Breast epithelium (tissue), 3 donors: ENCODE results near the gene KAT6B.

Experiments used
- CTCF ChIP-seq, 3 donors: fragments of 450-650 bp; IDR thresholded peaks; one replicate each; pipeline ENCODE4 v1.5.1; 2016 to 2017; ENCODE audit warnings: antibody characterized with exemption in 3 of 3, mild to moderate bottlenecking in 3 of 3, moderate library complexity in 3 of 3
- POLR2AphosphoS5 ChIP-seq, 3 donors: sonication (generic); formaldehyde crosslinking; IDR thresholded peaks; one replicate each; pipeline ENCODE4 v1.6.1; 2017; ENCODE audit warnings: antibody characterized with exemption in 3 of 3

GRCh38 chr10:74936577-74937265 is 110.3 kb downstream of the KAT6B start:
- TF ChIP-seq CTCF (IDR thresholded peaks at IDR 0.05) (no peak), POLR2AphosphoS5 (IDR thresholded peaks at IDR 0.05) (no peak)
